HepG2 (cell line): ENCODE data around the gene SNX21. TPM values are rescaled to one million over a fixed set of nuclear protein-coding genes. Genes with fewer than 3 reads are reported as not detected.

Source experiments
- ATF1 ChIP-seq: IDR thresholded peaks from 2 replicates; pipeline ENCODE4 v1.6.1; 2016; ENCODE audit warnings: mild to moderate bottlenecking, control low read depth
- EEA1 ChIP-seq: sonication (generic); formaldehyde crosslinking; IDR thresholded peaks from 2 replicates; pipeline ENCODE4 v1.5.1; 2020; ENCODE audit warnings: mild to moderate bottlenecking, missing genetic modification reagents, borderline replicate concordance
- FOXP4 ChIP-seq: sonication (generic); formaldehyde crosslinking; IDR thresholded peaks from 2 replicates; pipeline ENCODE4 v1.4.0; 2020; ENCODE audit warnings: missing genetic modification reagents
- KAT7 ChIP-seq: IDR thresholded peaks from 2 replicates; pipeline ENCODE4 v1.6.1; 2018; ENCODE audit warnings: borderline replicate concordance, missing compliant biosample characterization
- KAT8 ChIP-seq: IDR thresholded peaks from 2 replicates; pipeline ENCODE4 v1.6.1; 2016; ENCODE audit warnings: missing genetic modification reagents, missing compliant biosample characterization
- KDM5A ChIP-seq: fragments of 200-600 bp; sonication (generic); IDR thresholded peaks from 2 replicates; pipeline ENCODE4 v1.7.0; 2018; ENCODE audit warnings: antibody characterized with exemption, mild to moderate bottlenecking, low read length, borderline replicate concordance
- MNT ChIP-seq: fragments of 450-650 bp; IDR thresholded peaks from 2 replicates; pipeline ENCODE4 v1.6.1; 2016
- PAF1 ChIP-seq: IDR thresholded peaks from 2 replicates; pipeline ENCODE4 v1.6.1; 2016; ENCODE audit warnings: missing genetic modification reagents, missing compliant biosample characterization
- SALL1 ChIP-seq: sonication (generic); formaldehyde crosslinking; IDR thresholded peaks from 2 replicates; pipeline ENCODE4 v1.8.0; 2022; ENCODE audit warnings: mild to moderate bottlenecking, missing genetic modification reagents
- SOX6 ChIP-seq, 2 experiments: fragments of 450-650 bp in 1 of 2; sonication (generic) in 1 of 2; formaldehyde crosslinking in 1 of 2; IDR thresholded peaks; 2 replicates each; pipeline versions ENCODE4 v1.4.0 to v1.6.1; 2017 to 2020; ENCODE audit warnings: antibody characterized with exemption in 1 of 2, mild to moderate bottlenecking in 1 of 2, missing genetic modification reagents in 1 of 2
- SP5 ChIP-seq: IDR thresholded peaks from 2 replicates; pipeline ENCODE4 v1.6.1; 2016; ENCODE audit warnings: low read depth, borderline replicate concordance
- U2AF1 ChIP-seq: fragments of 200-400 bp; formaldehyde crosslinking; optimal IDR thresholded peaks from 2 replicates; pipeline ENCODE3; 2017; ENCODE audit warnings: mild to moderate bottlenecking, low read depth, low read length
- ZHX1 ChIP-seq: sonication (generic); formaldehyde crosslinking; IDR thresholded peaks from 2 replicates; pipeline ENCODE4 v1.8.1; 2022; ENCODE audit warnings: low read depth, mild to moderate bottlenecking, missing genetic modification reagents
- ZNF160 ChIP-seq: sonication (generic); formaldehyde crosslinking; IDR thresholded peaks from 2 replicates; pipeline ENCODE4 v1.8.0; 2022; ENCODE audit warnings: mild to moderate bottlenecking, inconsistent platforms, missing genetic modification reagents
- ZNF367 ChIP-seq: sonication (generic); formaldehyde crosslinking; IDR thresholded peaks from 2 replicates; pipeline ENCODE4 v1.4.0; 2020; ENCODE audit warnings: missing genetic modification reagents, borderline replicate concordance
- ZNF432 ChIP-seq: sonication (generic); formaldehyde crosslinking; IDR thresholded peaks from 2 replicates; pipeline ENCODE4 v1.5.0; 2020; ENCODE audit warnings: missing genetic modification reagents, mild to moderate bottlenecking, borderline replicate concordance
- ZNF468 ChIP-seq: sonication (generic); formaldehyde crosslinking; IDR thresholded peaks from 2 replicates; pipeline ENCODE4 v1.8.0; 2022; ENCODE audit warnings: mild to moderate bottlenecking, moderate library complexity, missing genetic modification reagents
- ZNF530 ChIP-seq: sonication (generic); formaldehyde crosslinking; IDR thresholded peaks from 2 replicates; pipeline ENCODE4 v1.5.0; 2020; ENCODE audit warnings: low read depth, mild to moderate bottlenecking, missing genetic modification reagents
- ZNF556 ChIP-seq: sonication (generic); formaldehyde crosslinking; IDR thresholded peaks from 2 replicates; pipeline ENCODE4 v1.4.0; 2020; ENCODE audit warnings: mild to moderate bottlenecking, missing genetic modification reagents, borderline replicate concordance
- ZNF816 ChIP-seq: sonication (generic); formaldehyde crosslinking; IDR thresholded peaks from 2 replicates; pipeline ENCODE4 v1.8.0; 2022; ENCODE audit warnings: missing genetic modification reagents, mild to moderate bottlenecking, borderline replicate concordance
- ZNF879 ChIP-seq: sonication (generic); formaldehyde crosslinking; IDR thresholded peaks from 2 replicates; pipeline ENCODE4 v1.8.1; 2023; ENCODE audit warnings: missing genetic modification reagents
- polyA plus RNA-seq, 8 experiments: library from polyadenylated mRNA; depleted of rRNA in 3 of 8; stranded (reverse) in 7 of 8; unstranded in 1 of 8; fragments of >200 nt; fragmentation: Illumina TruSeq in 4 of 8; extraction: Trizol in 4 of 8; gene quantifications; 2 replicates each; pipeline versions ENCODE4 v1.2.1 to v1.2.3, GENCODE V29; 2011 to 2016; ENCODE audit warnings: low read depth in 4 of 8, missing spikeins in 1 of 8, mixed read lengths in 1 of 8; ENCODE audit not compliant: insufficient read depth in 1 of 8
- total RNA-seq, 5 experiments: library from RNA; depleted of rRNA; stranded (reverse); fragments of >200 nt; fragmentation: Illumina TruSeq; extraction: Trizol; gene quantifications; 2 replicates each; pipeline ENCODE4 v1.2.3, GENCODE V29; 2016; ENCODE audit warnings: low read depth in 1 of 5

The SNX21 gene
- total and polyA plus RNA-seq, 2 of the 13 experiments (the other 11 are each of a cell fraction or from before 2014, with no cell fraction given): 7.7 to 12.8 TPM

GRCh38 chr20:45812157-45813005 is 21.2 kb upstream of the SNX21 start, which contains the start of gene UBE2C (continued):
- TF ChIP-seq ZNF816 (peak; percentile 75; the same call in 1 of the 2 replicates), ZNF160 (CRISPR knock-in tag) (peak; percentile 81), ZNF879 (CRISPR knock-in tag) (0 out of 2 replicates have a peak, but pooled peaks have one; percentile 53), PAF1 (CRISPR knock-in tag) (peak; percentile 76; the same call in 1 of the 2 replicates), ATF1 (CRISPR knock-in tag) (peak; percentile 30; the same call in 1 of the 2 replicates), ZNF556 (0 out of 2 replicates have a peak, but pooled peaks have one; percentile 10), SP5 (CRISPR knock-in tag) (0 out of 2 replicates have a peak, but pooled peaks have one; percentile 6), KAT8 (CRISPR knock-in tag) (peak; percentile 20; the same call in 1 of the 2 replicates), ZHX1 (CRISPR knock-in tag) (no peak), ZNF530 (CRISPR knock-in tag) (no peak), MNT (peak; percentile 38), KDM5A (peak; percentile 65; the same call in 1 of the 2 replicates), FOXP4 (0 out of 2 replicates have a peak, but pooled peaks have one; percentile 31), ZNF367 (peak; percentile 26; the same call in 1 of the 2 replicates), U2AF1 (peak; percentile 38), KAT7 (CRISPR knock-in tag) (peak; percentile 67), ZNF468 (peak; percentile 98), ZNF432 (CRISPR knock-in tag) (no peak), EEA1 (0 out of 2 replicates have a peak, but pooled peaks have one; percentile 74), SOX6 (IDR thresholded peaks at IDR 0.05) (no peak), SOX6 (CRISPR knock-in tag; IDR thresholded peaks at IDR 0.05) (0 out of 2 replicates have a peak, but pooled peaks have one; percentile 13), SALL1 (CRISPR knock-in tag) (peak; percentile 70)
